HCT116 (cell line): Measurements from ENCODE around the gene KLHL5. TPM values are rescaled to one million over a fixed set of nuclear protein-coding genes. Genes with fewer than 3 reads are reported as not detected.

Source experiments
- ATAC-seq: fragments of 200-7000 bp; cut with Tn5 transposase; 2 replicates; pipeline ENCODE4 v1.9.1; 2020; ENCODE audit warnings: mild to moderate bottlenecking, moderate library complexity
- BruUV-seq: library from RNA; stranded (reverse); fragments of 400-500 nt; replicated peaks from 2 replicates; lab custom pipeline; 2021; lab: Mats Ljungman, UMichigan
- CTCF ChIA-PET: fragments of 300-600 bp; sonication (Branson Sonifier 250); formaldehyde crosslinking; loops from one replicate; lab custom pipeline; 2021; ENCODE audit warnings: antibody characterized with exemption; lab: Charles Lee
- POLR2A ChIA-PET: fragments of 300-600, 350-600 bp; sonication (Branson Sonifier 250); formaldehyde crosslinking; loops from one replicate; lab custom pipeline; 2021; ENCODE audit warnings: antibody characterized with exemption; lab: Charles Lee
- RAD21 ChIA-PET, 2 experiments: fragments of 300-600 bp; sonication (Branson Sonifier 250); formaldehyde crosslinking; loops; one replicate each; lab custom pipeline; 2023; ENCODE audit warnings: low total read pairs in 2 of 2; ENCODE audit not compliant: uncharacterized antibody in 2 of 2, unreplicated experiment in 2 of 2, low non-redundant PET in 1 of 2; lab: Charles Lee
- DNase-seq: peaks from one replicate; pipeline ENCODE4 v3.0.0-alpha.2; 2010; ENCODE audit warnings: low read depth, low spot score
- H2AFZ ChIP-seq: fragments of 200-600 bp; shearing (Covaris generic), sonication (generic); 2 replicates; pipeline ENCODE4 v1.6.1; 2017; ENCODE audit warnings: low read depth, mixed run types, mixed read lengths, antibody characterized with exemption, low read length; ENCODE audit not compliant: poor library complexity, severe bottlenecking
- H3K27ac ChIP-seq: 2 replicates; pipeline ENCODE4 v1.5.1; 2012; ENCODE audit warnings: low read depth, low read length
- H3K27me3 ChIP-seq: fragments of 200-600 bp; sonication (generic); 2 replicates; pipeline ENCODE4 v1.6.1; 2016; ENCODE audit warnings: mixed run types, low read length, mixed read lengths; ENCODE audit not compliant: insufficient read depth
- H3K36me3 ChIP-seq, 2 experiments: fragments of 200-500 bp in 1 of 2; fragments of 200-600 bp in 1 of 2; sonication (Bioruptor generic) in 1 of 2; sonication (generic) in 1 of 2; 2 replicates each; pipeline versions ENCODE4 v1.5.1 to v1.6.1; 2014 to 2016; ENCODE audit warnings: low read length in 2 of 2, inconsistent platforms in 1 of 2, mixed read lengths in 1 of 2, mixed run types in 1 of 2; ENCODE audit not compliant: insufficient read depth in 2 of 2, control insufficient read depth in 1 of 2
- H3K4me1 ChIP-seq, 2 experiments: fragments of 200-600 bp in 1 of 2; sonication (generic) in 1 of 2; 2 replicates each; pipeline versions ENCODE4 v1.5.1 to v1.6.1; 2012 to 2017; ENCODE audit warnings: low read length in 2 of 2, inconsistent platforms in 1 of 2, mild to moderate bottlenecking in 1 of 2, mixed read lengths in 1 of 2, mixed run types in 1 of 2, moderate library complexity in 1 of 2; ENCODE audit not compliant: insufficient read depth in 2 of 2, control insufficient read depth in 1 of 2
- H3K4me2 ChIP-seq: fragments of 200-600 bp; sonication (generic); 2 replicates; pipeline ENCODE4 v1.6.1; 2017; ENCODE audit warnings: mixed run types, low read length, mixed read lengths
- H3K4me3 ChIP-seq, 2 experiments: fragments of 200-600 bp in 1 of 2; sonication (generic) in 1 of 2; replicated peaks in 1 of 2; 2 replicates each; pipeline ENCODE4 v1.5.1; 2011 to 2016; ENCODE audit warnings: low read length in 2 of 2, control low read depth in 1 of 2, low read depth in 1 of 2, mild to moderate bottlenecking in 1 of 2, mixed read lengths in 1 of 2, mixed run types in 1 of 2
- H3K79me2 ChIP-seq: fragments of 200-600 bp; sonication (generic); 2 replicates; pipeline ENCODE4 v1.6.1; 2017; ENCODE audit warnings: mild to moderate bottlenecking, mixed run types, low read length, moderate library complexity, mixed read lengths; ENCODE audit not compliant: insufficient read depth
- H3K9ac ChIP-seq: fragments of 200-600 bp; sonication (generic); 2 replicates; pipeline ENCODE4 v1.6.1; 2016; ENCODE audit warnings: low read length, mixed read lengths
- H3K9me2 ChIP-seq: fragments of 200-600 bp; sonication (generic), shearing (Covaris generic); 2 replicates; pipeline ENCODE4 v1.6.1; 2017; ENCODE audit warnings: mixed run types, mild to moderate bottlenecking, moderate library complexity; ENCODE audit not compliant: insufficient read depth
- H3K9me3 ChIP-seq, 2 experiments: fragments of 200-500 bp in 1 of 2; fragments of 200-600 bp in 1 of 2; sonication (Bioruptor generic) in 1 of 2; sonication (generic) in 1 of 2; 2 replicates each; pipeline ENCODE4 v1.6.1; 2014 to 2017; ENCODE audit warnings: low read length in 2 of 2, mixed read lengths in 2 of 2, inconsistent platforms in 1 of 2, low read depth in 1 of 2, mild to moderate bottlenecking in 1 of 2, mixed run types in 1 of 2, moderate library complexity in 1 of 2; ENCODE audit not compliant: control insufficient read depth in 1 of 2, insufficient read depth in 1 of 2
- H4K20me1 ChIP-seq: fragments of 200-600 bp; sonication (generic), shearing (Covaris generic); 2 replicates; pipeline ENCODE4 v1.6.1; 2017; ENCODE audit warnings: mixed run types, mild to moderate bottlenecking, moderate library complexity; ENCODE audit not compliant: insufficient read depth
- CBX3 ChIP-seq: IDR thresholded peaks from 2 replicates; pipeline ENCODE4 v1.6.1; 2012; ENCODE audit warnings: low read depth
- CEBPB ChIP-seq: IDR thresholded peaks from 2 replicates; pipeline ENCODE4 v1.6.1; 2012; ENCODE audit warnings: low read depth
- EGR1 ChIP-seq: IDR thresholded peaks from 2 replicates; pipeline ENCODE4 v1.6.1; 2012; ENCODE audit warnings: low read depth
- ELF1 ChIP-seq: IDR thresholded peaks from 2 replicates; pipeline ENCODE4 v1.6.1; 2012; ENCODE audit warnings: low read depth, borderline replicate concordance
- EZH2 ChIP-seq: fragments of 200-600 bp; sonication (generic); IDR thresholded peaks from 2 replicates; pipeline ENCODE4 v1.6.1; 2017; ENCODE audit warnings: antibody characterized with exemption, mixed run types
- EZH2phosphoT487 ChIP-seq: fragments of 200-600 bp; IDR thresholded peaks from 2 replicates; pipeline ENCODE4 v1.6.1; 2018; ENCODE audit warnings: antibody characterized with exemption, borderline replicate concordance
- FOSL1 ChIP-seq: IDR thresholded peaks from 2 replicates; pipeline ENCODE4 v1.6.1; 2012; ENCODE audit warnings: low read depth
- JUND ChIP-seq: IDR thresholded peaks from 2 replicates; pipeline ENCODE4 v1.6.1; 2012
- MAX ChIP-seq: IDR thresholded peaks from 2 replicates; pipeline ENCODE4 v1.6.1; 2012
- POLR2A ChIP-seq: IDR thresholded peaks from 2 replicates; pipeline ENCODE4 v1.7.0; 2011; ENCODE audit warnings: borderline replicate concordance; ENCODE audit not compliant: insufficient read depth, insufficient read length; ENCODE audit errors: extremely low read depth
- POLR2AphosphoS5 ChIP-seq: IDR thresholded peaks from 2 replicates; pipeline ENCODE4 v1.6.1; 2011; ENCODE audit warnings: mild to moderate bottlenecking, low read depth, low read length, moderate library complexity
- RAD21 ChIP-seq: IDR thresholded peaks from 2 replicates; pipeline ENCODE4 v1.6.1; 2012; ENCODE audit warnings: low read depth, mild to moderate bottlenecking
- SIN3A ChIP-seq: IDR thresholded peaks from 2 replicates; pipeline ENCODE4 v1.6.1; 2012; ENCODE audit warnings: low read depth
- TCF7L2 ChIP-seq: IDR thresholded peaks from 2 replicates; pipeline ENCODE4 v1.7.0; 2011; ENCODE audit warnings: borderline replicate concordance, inconsistent platforms; ENCODE audit not compliant: insufficient read depth, insufficient read length; ENCODE audit errors: extremely low read depth
- YY1 ChIP-seq: IDR thresholded peaks from 2 replicates; pipeline ENCODE4 v1.6.1; 2011; ENCODE audit warnings: low read length, low read depth, moderate library complexity, mild to moderate bottlenecking; ENCODE audit not compliant: insufficient replicate concordance; ENCODE audit errors: extremely low read depth
- ZNF274 ChIP-seq: fragments of 200-500 bp; sonication (Bioruptor generic); IDR thresholded peaks from 2 replicates; pipeline ENCODE4 v1.6.1; 2014; ENCODE audit warnings: mild to moderate bottlenecking, low read depth, low read length, inconsistent platforms
- intact Hi-C: fragments of 100-400 bp; cut with micrococcal nuclease; formaldehyde crosslinking; loops from 2 replicates; pipeline ENCODE4 v1.10.0; 2022
- total RNA-seq: library from RNA; stranded (reverse); gene quantifications from one replicate; pipeline ENCODE4 v1.2.1, GENCODE V29; 2021; ENCODE audit not compliant: unreplicated experiment
- TF ChIP-seq, protein P1 (sequence below): IDR thresholded peaks from 2 replicates; pipeline ENCODE4 v1.6.1; 2012

Gene KLHL5
- total RNA-seq, 1 experiment from 2014 or later, result 20.8 TPM

DNA sequence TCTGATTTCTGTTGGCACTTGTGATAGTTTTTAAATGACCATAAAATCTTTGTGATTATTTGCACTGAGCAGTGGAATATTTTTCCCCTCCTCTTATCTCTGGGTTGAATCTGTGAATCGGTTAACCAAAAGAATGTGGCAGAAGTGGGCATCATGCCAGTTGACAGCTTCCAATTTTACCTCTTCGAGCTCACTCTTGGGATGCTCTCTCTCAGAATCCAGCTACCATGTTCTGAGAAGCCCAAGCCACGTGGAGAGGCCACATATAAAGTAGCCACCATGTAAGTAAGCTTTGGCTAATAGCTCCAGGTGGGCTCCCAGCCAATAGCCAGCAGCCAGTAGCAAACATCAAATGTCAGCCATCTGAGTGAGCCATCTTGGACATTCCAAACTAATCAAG is 107.4 kb downstream of the KLHL5 start:
- Histone ChIP-seq H3K4me1 (no peaks in the 10 kb centered on the region), H4K20me1 (no peaks in the 10 kb centered on the region), H3K79me2 (no peaks in the 10 kb centered on the region)
- RAD21 ChIA-PET, result no interaction called here
- TF ChIP-seq EZH2 (no peak), RAD21 (no peak), EGR1 (no peak), ELF1 (no peak), YY1 (no peak), TCF7L2 (no peak), POLR2AphosphoS5 (no peak), JUND (no peak), MAX (no peak), EZH2phosphoT487 (no peak), POLR2A (no peak), CEBPB (no peak), ZNF274 (no peak), FOSL1 (no peak), SIN3A (no peak), CBX3 (no peak)
- TF ChIP-seq, protein P1, sequence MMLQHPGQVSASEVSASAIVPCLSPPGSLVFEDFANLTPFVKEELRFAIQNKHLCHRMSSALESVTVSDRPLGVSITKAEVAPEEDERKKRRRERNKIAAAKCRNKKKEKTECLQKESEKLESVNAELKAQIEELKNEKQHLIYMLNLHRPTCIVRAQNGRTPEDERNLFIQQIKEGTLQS, result no peak
- TF ChIP-seq, all 23 proteins: peak for 0
- intact Hi-C loops, result no loop called here
- POLR2A ChIA-PET, result no interaction called here
- Histone ChIP-seq H3K27me3 (no peaks in the 10 kb centered on the region), H3K9me3 (no peaks in the 10 kb centered on the region), H2AFZ (no peak overlapping the region), H3K9ac (no peak overlapping the region), H3K4me2 (no peak overlapping the region), H3K9me2 (no peaks in the 10 kb centered on the region), H3K4me3 (no peak overlapping the region), H3K36me3 (no peaks in the 10 kb centered on the region), H3K27ac (no peak overlapping the region)
- DNase-seq, result no peak
- no peak for ATAC-seq
- CTCF ChIA-PET, result no interaction called here
- no TSS peak for BruUV-seq
